Epithelial cell of proximal tubule (primary cell): ENCODE data around the gene C13orf46. TPM values are rescaled to one million over a fixed set of nuclear protein-coding genes. Genes with fewer than 3 reads are reported as not detected.

Experiments
- DNase-seq: peaks from one replicate; pipeline ENCODE4 v3.0.0-alpha.2; 2011; ENCODE audit warnings: low read depth
- H3K4me3 ChIP-seq: 2 replicates; pipeline ENCODE4 v1.5.1; 2011; ENCODE audit warnings: low read depth, mild to moderate bottlenecking, low read length
- total RNA-seq: library from RNA; depleted of rRNA; stranded (reverse); fragments of >200 nt; gene quantifications from 2 replicates; pipeline ENCODE4 v1.2.3, GENCODE V29; 2015
- TF ChIP-seq, protein P1 (sequence below): conservative IDR thresholded peaks from 2 replicates; pipeline ENCODE4 v1.5.1; 2012; ENCODE audit warnings: low read depth, mild to moderate bottlenecking, low read length

Gene C13orf46
- total RNA-seq, 1 donor from 2014 or later: not detected

GRCh38 chr13:114013952-114014629 lies 40.2 kb upstream of the C13orf46 start:
- TF ChIP-seq, protein P1, sequence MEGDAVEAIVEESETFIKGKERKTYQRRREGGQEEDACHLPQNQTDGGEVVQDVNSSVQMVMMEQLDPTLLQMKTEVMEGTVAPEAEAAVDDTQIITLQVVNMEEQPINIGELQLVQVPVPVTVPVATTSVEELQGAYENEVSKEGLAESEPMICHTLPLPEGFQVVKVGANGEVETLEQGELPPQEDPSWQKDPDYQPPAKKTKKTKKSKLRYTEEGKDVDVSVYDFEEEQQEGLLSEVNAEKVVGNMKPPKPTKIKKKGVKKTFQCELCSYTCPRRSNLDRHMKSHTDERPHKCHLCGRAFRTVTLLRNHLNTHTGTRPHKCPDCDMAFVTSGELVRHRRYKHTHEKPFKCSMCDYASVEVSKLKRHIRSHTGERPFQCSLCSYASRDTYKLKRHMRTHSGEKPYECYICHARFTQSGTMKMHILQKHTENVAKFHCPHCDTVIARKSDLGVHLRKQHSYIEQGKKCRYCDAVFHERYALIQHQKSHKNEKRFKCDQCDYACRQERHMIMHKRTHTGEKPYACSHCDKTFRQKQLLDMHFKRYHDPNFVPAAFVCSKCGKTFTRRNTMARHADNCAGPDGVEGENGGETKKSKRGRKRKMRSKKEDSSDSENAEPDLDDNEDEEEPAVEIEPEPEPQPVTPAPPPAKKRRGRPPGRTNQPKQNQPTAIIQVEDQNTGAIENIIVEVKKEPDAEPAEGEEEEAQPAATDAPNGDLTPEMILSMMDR: no peak
- no peak overlapping the region for H3K4me3 ChIP-seq
- no peak for DNase-seq

DNA sequence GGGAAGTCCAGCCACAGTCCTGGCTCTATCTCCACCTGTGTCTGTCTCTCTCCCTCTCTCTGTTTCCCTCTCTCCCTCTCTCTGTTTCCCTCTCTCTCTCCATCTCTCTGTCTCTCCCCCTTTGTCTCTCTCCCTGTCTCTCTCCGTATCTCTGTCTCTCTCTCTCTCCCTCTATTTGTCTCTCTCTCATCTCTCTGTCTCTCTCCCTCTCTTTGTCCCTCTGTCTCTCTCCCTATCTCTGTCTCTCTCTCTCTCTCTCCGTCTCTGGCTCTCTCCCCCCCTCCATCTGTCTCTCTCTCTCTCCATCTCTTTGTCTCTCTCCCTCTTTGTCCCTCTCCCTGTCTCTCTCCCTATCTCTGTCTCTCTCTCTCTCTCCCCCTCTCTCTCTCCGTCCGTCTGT lies 39.5 kb upstream of the C13orf46 start:
- H3K4me3 ChIP-seq: no peak overlapping the region
- TF ChIP-seq, protein P1: no peak
- no peak for DNase-seq

- TF ChIP-seq, protein P1: no peak
- H3K4me3 ChIP-seq: no peak overlapping the region
- DNase-seq: no peak
Measured at GRCh38 chr13:114012921-114013320, 39.0 kb upstream of the C13orf46 start.

DNA sequence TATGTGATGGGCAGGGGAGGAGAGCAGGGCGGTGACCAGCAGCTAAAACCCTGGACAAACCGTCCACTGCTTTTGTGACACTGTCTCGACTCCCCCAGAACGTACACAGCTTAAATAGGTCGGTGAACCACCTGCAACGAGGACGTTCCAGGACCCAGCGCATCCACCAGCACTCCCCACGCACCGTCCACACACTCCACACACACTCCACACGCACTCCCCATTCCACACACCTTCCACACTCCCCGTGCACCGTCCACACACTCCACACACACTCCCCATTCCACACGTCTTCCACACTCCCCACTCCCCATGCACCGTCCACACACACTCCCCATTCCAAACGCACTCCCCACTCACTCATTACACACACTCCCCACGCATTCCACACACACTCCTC lies 38.3 kb upstream of the C13orf46 start:
- no peak overlapping the region for H3K4me3 ChIP-seq
- no peak for DNase-seq
- TF ChIP-seq, protein P1: no peak

GRCh38 chr13:114011226-114011625 lies 37.4 kb upstream of the C13orf46 start:
- no peak overlapping the region for H3K4me3 ChIP-seq
- TF ChIP-seq, protein P1: no peak
- no peak for DNase-seq

DNA sequence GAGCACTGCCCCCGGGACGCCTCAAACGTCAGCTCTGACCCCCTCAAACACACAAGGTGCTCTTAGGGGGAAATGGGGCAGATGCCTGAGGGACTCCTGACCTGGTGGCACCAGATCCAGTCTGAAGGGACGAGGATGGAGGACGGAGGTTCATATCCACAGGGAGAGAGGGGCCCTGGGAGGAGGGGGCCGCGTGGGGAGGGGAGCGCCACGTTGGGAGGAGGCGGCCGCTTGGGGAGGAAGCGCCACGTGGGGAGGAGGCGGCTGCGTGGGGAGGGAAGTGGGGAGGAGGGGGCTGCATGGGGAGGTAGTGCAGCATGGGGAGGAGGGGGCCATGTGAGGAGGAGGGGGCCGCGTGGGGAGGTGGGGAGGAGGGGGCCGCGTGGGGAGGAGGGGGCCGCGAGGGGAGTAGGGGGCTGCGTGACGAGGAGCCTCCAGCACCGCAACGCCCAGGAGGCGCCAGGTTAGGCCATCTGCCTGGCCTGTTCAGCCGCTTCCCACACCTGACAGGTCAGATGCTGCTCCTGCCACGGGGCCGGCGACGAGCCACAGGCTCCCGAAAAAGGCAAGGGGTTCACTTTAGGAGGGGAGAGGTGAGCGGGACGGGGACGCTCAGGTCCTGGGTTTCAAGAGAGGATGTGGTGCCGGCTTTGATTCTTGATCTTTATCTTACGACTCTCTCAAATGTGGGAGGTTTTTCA lies 36.7 kb upstream of the C13orf46 start:
- no peak for DNase-seq

More for the DNA sequence above, 36.7 kb upstream of the C13orf46 start:
- TF ChIP-seq, protein P1: no peak
- H3K4me3 ChIP-seq: no peak overlapping the region
